Thyroid gland (tissue), 4 donors: ENCODE data around the gene NECAB2.

Experiments used
- CTCF ChIP-seq, 6 experiments: fragments of 200-600 bp in 3 of 6; fragments of 450-650 bp in 3 of 6; sonication (generic) in 3 of 6; IDR thresholded peaks; one replicate each; pipeline ENCODE4 v1.5.1; 2016 to 2019; ENCODE audit warnings: antibody characterized with exemption in 6 of 6, mild to moderate bottlenecking in 2 of 6, inconsistent platforms in 1 of 6, moderate library complexity in 1 of 6
- POLR2A ChIP-seq, 2 donors: fragments of 450-650 bp; IDR thresholded peaks; one replicate each; pipeline ENCODE4 v1.6.1; 2017; ENCODE audit warnings: antibody characterized with exemption in 2 of 2, mild to moderate bottlenecking in 2 of 2, moderate library complexity in 1 of 2

DNA sequence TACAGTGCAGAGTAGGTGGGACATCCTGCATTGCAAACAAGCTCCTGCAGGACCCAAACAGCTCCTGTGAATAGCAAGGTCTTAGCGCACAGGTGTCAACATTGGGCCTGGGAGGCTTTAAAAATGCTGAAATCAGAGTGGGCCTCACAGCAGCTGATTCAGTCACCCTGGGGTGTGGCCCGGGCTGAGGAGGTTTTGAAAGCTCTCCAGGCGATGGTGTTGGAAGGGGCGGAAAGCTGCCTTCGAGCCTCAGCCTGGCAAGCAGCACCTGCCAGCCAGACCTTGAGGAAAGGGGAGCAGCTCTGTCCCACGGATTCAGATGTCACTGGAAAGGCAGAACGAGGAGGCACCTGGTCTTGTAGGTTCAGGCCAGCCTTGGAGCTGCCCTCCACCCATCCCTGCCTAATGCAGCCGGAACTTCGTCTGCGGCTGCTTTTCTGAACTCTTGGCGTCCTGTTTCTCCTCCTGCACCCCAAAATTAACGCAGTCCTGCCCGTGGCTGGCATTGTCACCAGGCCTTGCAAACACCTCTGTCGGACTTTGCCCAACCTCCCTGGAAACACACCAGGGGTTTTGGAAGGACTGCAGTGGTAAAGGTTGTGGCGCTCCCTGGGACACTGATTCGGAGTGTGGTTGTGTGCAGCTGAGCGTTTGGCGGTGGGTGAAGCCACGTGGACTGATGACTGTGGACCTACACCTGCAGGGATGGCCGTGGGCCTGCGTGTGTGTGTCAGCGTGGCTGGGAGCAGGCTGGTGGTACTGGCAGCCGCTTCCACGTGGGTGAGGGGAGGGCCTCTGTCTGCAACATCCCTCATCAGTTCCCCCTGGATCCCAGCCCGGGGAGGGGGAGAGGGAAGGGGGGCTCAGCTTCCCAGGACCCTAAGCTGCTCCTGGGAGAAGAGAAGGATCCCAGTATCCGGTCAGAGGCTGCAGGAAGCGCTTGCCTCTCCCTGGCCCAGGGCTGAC, 3.4 kb downstream of the NECAB2 start:
- TF ChIP-seq POLR2A (IDR thresholded peaks at IDR 0.05) (no peak), CTCF (IDR thresholded peaks at IDR 0.05) (no peak)
